Naive thymus-derived CD4-positive, alpha-beta T cell (primary cell): ENCODE measurements around the gene GNG7. TPM values are rescaled to one million over a fixed set of nuclear protein-coding genes. Genes with fewer than 3 reads are reported as not detected.
A peak's percentile ranks its signal among the peaks of the same experiment; 100 is the strongest.

ENCODE experiments used
- ATAC-seq: fragments of 150-1000 bp; cut with Tn5 transposase; 2 replicates; pipeline ENCODE4 v1.10.0; 2021; ENCODE audit warnings: mild to moderate bottlenecking, moderate library complexity
- CTCF ChIA-PET: fragments of 350-600 bp; sonication (Branson Sonifier 250); formaldehyde crosslinking; loops from one replicate; lab custom pipeline; 2021; ENCODE audit warnings: antibody characterized with exemption; lab: Charles Lee
- POLR2A ChIA-PET: fragments of 350-600 bp; sonication (Branson Sonifier 250); formaldehyde crosslinking; loops from one replicate; lab custom pipeline; 2021; ENCODE audit warnings: antibody characterized with exemption, inconsistent platforms; lab: Charles Lee
- DNase-seq, 9 donors: peaks; one replicate each; pipeline versions ENCODE4 v3.0.0 to v3.0.0-alpha.2; 2020 to 2022; ENCODE audit warnings: mixed read lengths in 1 of 9
- H3K27ac ChIP-seq: one replicate; pipeline ENCODE4 v1.7.0; 2013; ENCODE audit warnings: mild to moderate bottlenecking, low read depth, low read length, moderate library complexity
- H3K27me3 ChIP-seq, 2 donors: one replicate each; pipeline ENCODE4 v1.7.0; 2013; ENCODE audit warnings: low read length in 2 of 2, mild to moderate bottlenecking in 2 of 2, moderate library complexity in 2 of 2; ENCODE audit not compliant: control insufficient read depth in 2 of 2, insufficient read depth in 2 of 2
- H3K36me3 ChIP-seq, 3 experiments: 1 replicate in 2 of 3; 2 replicates in 1 of 3; pipeline ENCODE4 v1.7.0; 2013; ENCODE audit warnings: low read length in 3 of 3, mild to moderate bottlenecking in 3 of 3, moderate library complexity in 1 of 3; ENCODE audit not compliant: insufficient read depth in 3 of 3, control insufficient read depth in 2 of 3
- H3K4me1 ChIP-seq, 2 donors: one replicate each; pipeline ENCODE4 v1.7.0; 2013; ENCODE audit warnings: low read length in 2 of 2, mild to moderate bottlenecking in 2 of 2, moderate library complexity in 1 of 2; ENCODE audit not compliant: control insufficient read depth in 2 of 2, insufficient read depth in 2 of 2
- H3K4me3 ChIP-seq: 2 replicates; pipeline ENCODE4 v1.7.0; 2013; ENCODE audit warnings: mild to moderate bottlenecking, low read length
- H3K9me3 ChIP-seq, 3 experiments: 1 replicate in 2 of 3; 2 replicates in 1 of 3; pipeline ENCODE4 v1.7.0; 2013; ENCODE audit warnings: low read length in 3 of 3; ENCODE audit not compliant: control insufficient read depth in 2 of 3
- H3K27ac Mint-ChIP-seq, 9 donors: one replicate each; pipeline ENCODE4 v1.8.0; 2020 to 2022; ENCODE audit warnings: mixed read lengths in 9 of 9, mild to moderate bottlenecking in 8 of 9, moderate library complexity in 5 of 9, inconsistent platforms in 2 of 9
- H3K27me3 Mint-ChIP-seq, 5 donors: one replicate each; pipeline ENCODE4 v1.8.0; 2021 to 2022; ENCODE audit warnings: mixed read lengths in 5 of 5, mild to moderate bottlenecking in 1 of 5
- H3K36me3 Mint-ChIP-seq, 5 donors: one replicate each; pipeline ENCODE4 v1.8.0; 2020 to 2022; ENCODE audit warnings: mixed read lengths in 5 of 5, mild to moderate bottlenecking in 3 of 5, inconsistent platforms in 1 of 5
- H3K4me1 Mint-ChIP-seq, 7 donors: one replicate each; pipeline ENCODE4 v1.8.0; 2020 to 2022; ENCODE audit warnings: mixed read lengths in 7 of 7, mild to moderate bottlenecking in 3 of 7, inconsistent platforms in 1 of 7
- H3K4me3 Mint-ChIP-seq, 10 donors: one replicate each; pipeline ENCODE4 v1.8.0; 2020 to 2022; ENCODE audit warnings: mild to moderate bottlenecking in 10 of 10, mixed read lengths in 10 of 10, moderate library complexity in 6 of 10, inconsistent platforms in 2 of 10
- H3K9me3 Mint-ChIP-seq, 11 donors: one replicate each; pipeline ENCODE4 v1.8.0; 2020 to 2022; ENCODE audit warnings: mixed read lengths in 11 of 11, mild to moderate bottlenecking in 4 of 11, inconsistent platforms in 1 of 11, moderate library complexity in 1 of 11
- intact Hi-C, 2 donors: fragments of 100-400 bp; cut with micrococcal nuclease; formaldehyde crosslinking; loops; one replicate each; pipeline ENCODE4 v1.15.1; 2023
- polyA plus RNA-seq, 2 donors: library from polyadenylated mRNA; unstranded; fragments of 300-500 nt; fragmentation: Illumina TruSeq; gene quantifications; one replicate each; pipeline ENCODE4 v1.2.3, GENCODE V29; 2021
- total RNA-seq, 6 experiments: library from RNA in 5 of 6; stranded (reverse) in 5 of 6; gene quantifications; 1 replicate in 5 of 6; 2 replicates in 1 of 6; pipeline ENCODE4 v1.2.3 and lab custom pipeline; 2021 to 2026

Gene GNG7
- total and polyA plus RNA-seq, 7 experiments from 2014 or later, result 0.31 to 6.8 (median 4.7) TPM

GRCh38 chr19:2722541-2723344 lies 20.2 kb upstream of the GNG7 start:
- Histone ChIP-seq H3K4me1 (peaks cover 0 to 8% of the 10 kb centered on the region in 2 donors), H3K27me3 (peaks cover 0 to 19% of the 10 kb centered on the region in 2 donors), H3K36me3 (no peaks in the 10 kb centered on the region), H3K9me3 (no peaks in the 10 kb centered on the region), H3K27ac (no peak overlapping the region), H3K4me3 (no peak overlapping the region)
- intact Hi-C loops, result no loop called here
- Mint-ChIP-seq H3K4me3 (peak overlapping the region in 2 of 10 donors; percentile 6 to 78), H3K27ac (no peak overlapping the region), H3K4me1 (peaks cover 0 to 9% (median 5%) of the 10 kb centered on the region in 7 donors), H3K9me3 (peaks cover 0 to 2% (median 0%) of the 10 kb centered on the region in 11 donors), H3K27me3 (peaks cover 13 to 39% (median 18%) of the 10 kb centered on the region in 5 donors), H3K36me3 (peaks cover 0 to 4% (median 0%) of the 10 kb centered on the region in 5 donors)
- no peak for DNase-seq
- POLR2A ChIA-PET, result no interaction called here
- CTCF ChIA-PET, result no interaction called here
- peak; percentile 36 for ATAC-seq

DNA sequence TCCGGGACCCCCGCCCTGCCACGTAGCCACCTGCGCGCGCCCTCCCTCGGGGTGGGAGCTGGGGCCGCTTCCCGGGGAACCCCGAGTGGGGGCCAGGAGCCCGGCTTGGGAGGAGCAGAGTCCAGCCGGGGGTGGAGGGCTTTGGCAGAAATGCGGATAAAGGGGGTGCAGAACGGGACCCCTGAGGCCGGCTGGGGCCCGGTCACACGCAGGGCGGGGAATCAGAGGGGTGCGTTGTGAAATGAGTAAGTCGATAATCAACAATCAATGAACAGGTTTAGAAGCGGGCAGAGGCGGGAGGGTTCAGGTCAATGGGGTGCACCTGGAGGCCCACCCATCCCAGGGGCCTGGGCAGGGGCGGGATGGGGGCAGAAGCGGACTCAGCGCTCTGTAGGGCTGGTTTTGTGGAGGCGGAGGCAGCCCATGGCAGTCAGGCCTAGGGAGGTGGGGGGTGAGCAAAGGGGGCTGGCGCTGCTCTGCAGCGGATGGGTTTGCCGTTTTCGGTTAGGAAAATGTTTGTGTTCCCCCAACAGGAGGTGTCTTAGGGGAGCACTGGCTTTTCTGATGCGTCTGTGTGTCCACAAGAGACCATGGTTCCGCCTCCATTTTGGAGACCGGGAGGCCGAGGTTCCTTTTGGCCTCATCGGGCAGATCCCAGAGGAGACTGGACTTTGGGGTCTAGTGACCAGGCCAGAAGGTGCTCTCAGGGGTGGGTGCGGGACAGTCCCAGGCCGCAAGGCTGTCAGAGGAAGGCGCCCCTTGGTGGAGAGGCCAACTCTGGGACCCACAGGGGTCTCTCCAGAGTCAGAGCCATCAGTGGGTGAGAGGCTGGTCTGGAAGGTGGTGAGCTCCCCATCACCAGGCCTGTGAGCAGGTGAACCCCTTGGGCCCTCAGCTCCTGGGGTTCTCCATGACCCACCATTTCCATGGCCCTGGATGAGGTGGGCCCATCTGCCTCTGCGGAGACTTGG lies 19.4 kb upstream of the GNG7 start:
- POLR2A ChIA-PET, result no interaction called here
- peak overlapping the region in 1 of 9 donors; percentile 47 for H3K27ac Mint-ChIP-seq

DNA sequence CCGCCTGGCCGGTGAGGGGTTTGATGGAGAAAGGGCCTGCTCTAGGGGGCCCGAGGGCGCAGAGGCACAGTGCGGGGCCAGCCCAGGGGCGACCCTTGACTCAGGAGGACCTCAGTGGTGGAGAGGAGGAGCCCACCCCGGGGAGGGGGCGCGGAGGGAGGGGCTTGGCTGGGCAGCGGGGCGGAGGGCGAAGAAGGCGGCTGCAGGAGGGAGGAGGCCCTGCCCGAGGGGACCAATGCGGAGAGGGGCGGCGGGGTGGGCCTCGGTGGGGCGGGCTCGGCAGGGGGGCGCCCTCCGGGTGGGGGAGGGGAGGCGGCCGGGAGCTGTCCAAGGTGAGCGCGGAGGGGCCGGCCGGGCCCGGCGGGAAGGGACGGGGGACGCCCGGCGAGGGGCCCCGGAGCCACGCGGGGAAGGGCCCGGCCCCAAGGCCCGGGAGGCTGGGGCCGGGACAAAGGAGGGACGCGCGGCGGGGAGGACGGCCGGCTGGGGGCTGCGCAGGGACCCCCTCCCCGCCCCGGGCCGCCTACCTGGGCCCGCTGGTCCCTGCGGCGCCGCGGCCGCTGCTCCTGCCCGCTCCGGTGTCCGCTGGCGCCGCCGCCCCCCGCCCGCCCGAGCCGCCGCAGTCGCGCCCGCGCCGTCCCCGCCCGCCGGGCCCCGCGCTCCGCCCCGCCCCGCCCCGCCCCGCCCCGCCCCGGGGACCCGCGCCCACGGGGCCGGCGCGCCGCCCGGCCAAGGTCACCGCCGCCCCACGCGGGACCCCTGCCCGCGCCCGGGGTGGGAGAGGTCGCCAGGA lies 18.5 kb upstream of the GNG7 start, which contains the start of gene DIRAS1:
Gene DIRAS1 (minus strand): TSS at position 596 of the 793 bp plus-strand sequence. CDS start 3,566 bp downstream, outside the sequence.
- Mint-ChIP-seq H3K27ac (peak within 1 kb of the TSS in 1 of 9 donors; percentile 47), H3K4me3 (peak within 1 kb of the TSS in 9 of 10 donors; percentile 38 to 78 (median 55)), H3K9me3 (peaks cover 0 to 2% (median under 1%) of the 10 kb centered on the region in 11 donors), H3K36me3 (peaks cover 0 to 4% (median 0%) of the 10 kb centered on the region in 5 donors), H3K4me1 (peaks cover 0 to 10% (median 4%) of the 10 kb centered on the region in 7 donors), H3K27me3 (peaks cover 11 to 29% (median 18%) of the 10 kb centered on the region in 5 donors)
- H3K36me3 ChIP-seq, result no peaks in the 10 kb centered on the region
- no peak for ATAC-seq
- CTCF ChIA-PET, result no interaction called here
- no peaks in the 10 kb centered on the region for H3K9me3 ChIP-seq
- no peak within 1 kb of the TSS for H3K27ac ChIP-seq
- DNase-seq, result no peak
- intact Hi-C loops, result no loop called here
- no peak within 1 kb of the TSS for H3K4me3 ChIP-seq
- H3K4me1 ChIP-seq, result peaks cover 0 to 8% of the 10 kb centered on the region in 2 donors
- POLR2A ChIA-PET, result no interaction called here
- peaks cover 0 to 19% of the 10 kb centered on the region in 2 donors for H3K27me3 ChIP-seq

More for the DNA sequence above, 19.4 kb upstream of the GNG7 start:
- Mint-ChIP-seq H3K4me1 (peaks cover 0 to 9% (median 4%) of the 10 kb centered on the region in 7 donors), H3K9me3 (peaks cover 0 to 2% (median 0%) of the 10 kb centered on the region in 11 donors), H3K4me3 (peak overlapping the region in 9 of 10 donors; percentile 38 to 78 (median 55)), H3K36me3 (peaks cover 0 to 4% (median 0%) of the 10 kb centered on the region in 5 donors), H3K27me3 (peaks cover 13 to 33% (median 18%) of the 10 kb centered on the region in 5 donors)
- H3K4me1 ChIP-seq, result peaks cover 0 to 8% of the 10 kb centered on the region in 2 donors
- CTCF ChIA-PET, result no interaction called here
- H3K27ac ChIP-seq, result no peak overlapping the region
- ATAC-seq, result no peak
- peaks cover 0 to 19% of the 10 kb centered on the region in 2 donors for H3K27me3 ChIP-seq
- no peak for DNase-seq
- no peaks in the 10 kb centered on the region for H3K36me3 ChIP-seq
- intact Hi-C loops, result no loop called here
- no peak overlapping the region for H3K4me3 ChIP-seq
- no peaks in the 10 kb centered on the region for H3K9me3 ChIP-seq

- no peaks in the 10 kb centered on the region for H3K36me3 ChIP-seq
- no peak overlapping the region for H3K27ac Mint-ChIP-seq
- peaks cover 0 to 8% of the 10 kb centered on the region in 2 donors for H3K4me1 ChIP-seq
- CTCF ChIA-PET, result no interaction called here
- peaks cover 0 to 5% (median 0%) of the 10 kb centered on the region in 3 experiments for H3K9me3 ChIP-seq
- H3K27ac ChIP-seq, result no peak overlapping the region
- H3K27me3 ChIP-seq, result peaks cover 0 to 19% of the 10 kb centered on the region in 2 donors
- H3K9me3 Mint-ChIP-seq, result peaks cover 0 to 9% (median 8%) of the 10 kb centered on the region in 11 donors
- no peak overlapping the region for H3K4me3 ChIP-seq
- intact Hi-C loops, result no loop called here
- H3K27me3 Mint-ChIP-seq, result peaks cover 13 to 29% (median 18%) of the 10 kb centered on the region in 5 donors
- peak overlapping the region in 9 of 10 donors; percentile 23 to 74 (median 72) for H3K4me3 Mint-ChIP-seq
- H3K4me1 Mint-ChIP-seq, result peaks cover 0 to 14% (median 4%) of the 10 kb centered on the region in 7 donors
- no peak for ATAC-seq
- no peak for DNase-seq
- peaks cover 0 to 5% (median 2%) of the 10 kb centered on the region in 5 donors for H3K36me3 Mint-ChIP-seq
- POLR2A ChIA-PET, result no interaction called here
These were observed 17.7 kb upstream of the GNG7 start for GRCh38 chr19:2719920-2720776.

DNA sequence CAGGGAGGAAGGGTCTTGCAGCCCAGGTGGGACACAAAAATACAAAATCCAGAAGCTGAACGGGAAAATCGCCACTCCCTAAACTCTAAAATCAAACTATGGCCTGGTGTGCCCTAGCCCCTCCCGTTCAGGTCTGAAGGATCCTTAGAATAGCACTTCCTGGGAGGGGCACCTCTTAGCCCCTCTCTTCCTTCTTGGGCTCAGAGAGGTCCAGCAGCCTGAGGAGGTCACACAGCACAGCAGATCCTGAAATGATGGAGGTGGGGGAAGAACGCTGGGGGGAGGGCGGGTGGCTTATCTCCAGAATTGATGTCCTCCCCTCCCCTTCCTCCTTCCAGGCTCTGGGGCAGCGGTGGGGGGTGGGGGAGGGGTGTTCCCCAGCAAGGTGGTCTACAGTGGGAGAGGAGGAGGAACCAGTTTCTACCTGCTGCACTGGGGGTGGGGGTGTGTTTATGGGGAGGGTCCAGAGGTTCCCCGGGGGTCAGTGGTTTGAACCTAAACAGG lies 16.8 kb upstream of the GNG7 start:
- H3K4me1 ChIP-seq, result peaks cover 0 to 8% of the 10 kb centered on the region in 2 donors
- H3K27ac ChIP-seq, result no peak overlapping the region
- intact Hi-C loops, result no loop called here
- H3K36me3 Mint-ChIP-seq, result peaks cover 0 to 5% (median 2%) of the 10 kb centered on the region in 5 donors
- no peaks in the 10 kb centered on the region for H3K36me3 ChIP-seq
- peaks cover 0 to 11% (median 10%) of the 10 kb centered on the region in 11 donors for H3K9me3 Mint-ChIP-seq
- H3K27me3 ChIP-seq, result peaks cover 0 to 19% of the 10 kb centered on the region in 2 donors
- POLR2A ChIA-PET, result no interaction called here
- CTCF ChIA-PET, result no interaction called here
- peaks cover 0 to 7% (median 0%) of the 10 kb centered on the region in 3 experiments for H3K9me3 ChIP-seq
- H3K27me3 Mint-ChIP-seq, result peaks cover 9 to 27% (median 15%) of the 10 kb centered on the region in 5 donors
- peaks cover 0 to 12% (median 4%) of the 10 kb centered on the region in 7 donors for H3K4me1 Mint-ChIP-seq
- no peak for DNase-seq
- H3K4me3 ChIP-seq, result no peak overlapping the region
- H3K4me3 Mint-ChIP-seq, result peak overlapping the region in 7 of 10 donors; percentile 17 to 74 (median 72)
- no peak for ATAC-seq
- no peak overlapping the region for H3K27ac Mint-ChIP-seq
